ENCODE data around the gene RELA.
A peak's percentile ranks its signal among the peaks of the same experiment; 100 is the strongest.
"Not testable (repeated sequence)": the region's sequence is repeated elsewhere in the genome, so short reads cannot be mapped to it uniquely, and the experiment has no call there.

The RELA gene

GRCh38 chr11:65648997-65649493 lies 13.7 kb downstream of the RELA start:
- DNase-seq (ENCODE audit: low read depth) = no peak

- no peak for DNase-seq (ENCODE audit: low read depth)
Observed at GRCh38 chr11:65646958-65647701, 15.6 kb downstream of the RELA start.

GRCh38 chr11:65646288-65646957 lies 16.3 kb downstream of the RELA start:
- DNase-seq (ENCODE audit: low read depth) = no peak

- no peak for DNase-seq (ENCODE audit: low read depth)
Observed at GRCh38 chr11:65645710-65646109, 17.0 kb downstream of the RELA start.

GRCh38 chr11:65644837-65645236 lies 17.9 kb downstream of the RELA start:
- DNase-seq (ENCODE audit: low read depth) = no peak

GRCh38 chr11:65643971-65644370 lies 18.7 kb downstream of the RELA start:
- no peak for DNase-seq (ENCODE audit: low read depth)

- no peak for DNase-seq (ENCODE audit: low read depth)
Observed at GRCh38 chr11:65642014-65642671, 20.6 kb downstream of the RELA start.

- DNase-seq (ENCODE audit: low read depth) = no peak
Observed at GRCh38 chr11:65641297-65642013, 21.3 kb downstream of the RELA start.

- DNase-seq (ENCODE audit: low read depth) = peak; percentile 28
Observed at GRCh38 chr11:65640483-65641296, 22.0 kb downstream of the RELA start.

GRCh38 chr11:65639623-65640482 lies 22.9 kb downstream of the RELA start:
- DNase-seq (ENCODE audit: low read depth) = peak; percentile 66

GRCh38 chr11:65639228-65639597 lies 23.5 kb downstream of the RELA start:
- DNase-seq (ENCODE audit: low read depth) = not testable (repeated sequence)

- DNase-seq (ENCODE audit: low read depth) = peak; percentile 68
Observed at GRCh38 chr11:65637794-65638419, 24.8 kb downstream of the RELA start, which contains the start of gene SIPA1. Gene SIPA1 (plus strand): TSS chr11:65638101. CDS start chr11:65640922, 2,821 bp downstream.

GRCh38 chr11:65637032-65637557 lies 25.6 kb downstream of the RELA start:
- DNase-seq (ENCODE audit: low read depth) = no peak

- no peak for DNase-seq (ENCODE audit: low read depth)
Observed at GRCh38 chr11:65636108-65637031, 26.3 kb downstream of the RELA start.

- DNase-seq (ENCODE audit: low read depth) = no peak
Observed at GRCh38 chr11:65634905-65635731, 27.6 kb downstream of the RELA start.

- DNase-seq (ENCODE audit: low read depth) = no peak
Observed at GRCh38 chr11:65634440-65634839, 28.3 kb downstream of the RELA start.

GRCh38 chr11:65634109-65634436 lies 28.6 kb downstream of the RELA start:
- no peak for DNase-seq (ENCODE audit: low read depth)

Data from activated T-helper 1 cell treated with Interleukin-2 at 50 U/mL for 16 hours (primary cell).